ENCODE data around the gene NCKAP1. TPM values are rescaled to one million over a fixed set of nuclear protein-coding genes. Genes with fewer than 3 reads are reported as not detected.

Gene NCKAP1
- total and polyA plus RNA-seq, 2 of the 4 experiments (the other 2 are of a cell fraction), result 91.1 to 160 TPM

- intact Hi-C loops (cut with micrococcal nuclease), result no loop called here
- H3K36me3 ChIP-seq (ENCODE audit: control insufficient read depth, insufficient read depth, low read length), result peaks cover 13% of the 10 kb centered on the region; the same call in 1 of the 2 replicates
These were observed 69.8 kb downstream of the NCKAP1 start for GRCh38 chr2:182968493-182968892.

More at GRCh38 chr2:182968493-182968892, 69.8 kb downstream of the NCKAP1 start:
- Histone ChIP-seq H3K9me3 (ENCODE audit: control insufficient read depth, insufficient read depth, low read length) (no peaks in the 10 kb centered on the region), H3K9me1 (ENCODE audit: insufficient read depth, low read length) (no peaks in the 10 kb centered on the region; the same call in 1 of the 2 replicates), H2AFZ (replicated peaks; ENCODE audit: low read length, poor library complexity) (no peak overlapping the region), H3K79me1 (ENCODE audit: low read depth in 1 of 2, low read length in 2 of 2) (peaks cover 6 to 19% of the 10 kb centered on the region in 2 experiments; a peak in 3 of 4 replicates), H4K5ac (ENCODE audit: low read depth, low read length) (no peak overlapping the region), H2AK5ac (ENCODE audit: low read depth, low read length) (no peak overlapping the region), H3K23ac (ENCODE audit: low read depth, low read length) (no peak overlapping the region), H3K4me2 (ENCODE audit: low read depth, low read length) (no peak overlapping the region), H3K4ac (ENCODE audit: low read depth, low read length) (no peak overlapping the region), H3K18ac (ENCODE audit: low read depth, low read length) (no peak overlapping the region), H2BK120ac (ENCODE audit: low read depth, low read length) (no peak overlapping the region), H3K14ac (replicated peaks; ENCODE audit: low read depth, low read length) (no peak overlapping the region), H4K91ac (ENCODE audit: insufficient read depth, low read depth, low read length) (no peak overlapping the region), H4K8ac (ENCODE audit: low read depth in 2 of 2, low read length in 2 of 2) (no peak overlapping the region), H3K4me3 (ENCODE audit: insufficient read depth, low read depth, low read length) (no peak overlapping the region), H4K20me1 (ENCODE audit: insufficient read depth, low read length) (no peaks in the 10 kb centered on the region), H3K9ac (ENCODE audit: low read depth, low read length) (no peak overlapping the region), H2BK15ac (ENCODE audit: low read depth, low read length) (no peak overlapping the region), H3K56ac (ENCODE audit: extremely low read depth, insufficient read depth, low read length) (no peak overlapping the region), H3K4me1 (ENCODE audit: control insufficient read depth, insufficient read depth, low read length) (no peaks in the 10 kb centered on the region), H3K27me3 (ENCODE audit: control insufficient read depth, insufficient read depth, low read length) (no peaks in the 10 kb centered on the region), H2BK5ac (ENCODE audit: low read depth, low read length, poor library complexity, severe bottlenecking) (no peak overlapping the region), H2BK20ac (ENCODE audit: low read depth, low read length) (no peak overlapping the region), H2AK9ac (replicated peaks; ENCODE audit: low read depth, low read length, poor library complexity) (no peak overlapping the region), H3K27ac (ENCODE audit: insufficient read depth, low read length) (no peak overlapping the region)
- ChIA-PET POLR2A (ENCODE audit: unreplicated experiment) (no interaction called here), CTCF (no interaction called here)
- no TSS peak for BruUV-seq (replicated peaks)
- no peak for DNase-seq
- no peak for ATAC-seq (ENCODE audit: low read depth)
- dilution Hi-C loops (cut with HindIII; ENCODE audit: low sequenced_read_pairs, unreplicated experiment), result no loop called here
- TF ChIP-seq RCOR1 (IDR thresholded peaks at IDR 0.05; ENCODE audit: insufficient replicate concordance, low read length) (no peak), CTCF (conservative IDR thresholded peaks at IDR 0.05; ENCODE audit: low read depth, low read length) (no peak), BHLHE40 (IDR thresholded peaks at IDR 0.05; ENCODE audit: low read depth, low read length) (no peak), FOS (IDR thresholded peaks at IDR 0.05; ENCODE audit: low read depth, low read length) (no peak), RFX5 (IDR thresholded peaks at IDR 0.05; ENCODE audit: low read depth, low read length) (no peak), SMC3 (IDR thresholded peaks at IDR 0.05; ENCODE audit: low read depth, low read length) (no peak), RAD21 (IDR thresholded peaks at IDR 0.05; ENCODE audit: low read length) (no peak), MAFK (IDR thresholded peaks at IDR 0.05; ENCODE audit: low read depth, low read length) (no peak), USF2 (IDR thresholded peaks at IDR 0.05; ENCODE audit: low read depth, low read length) (no peak), MAZ (IDR thresholded peaks at IDR 0.05; ENCODE audit: borderline replicate concordance, low read depth, low read length) (no peak), NFE2L2 (IDR thresholded peaks at IDR 0.05; ENCODE audit: low read depth, low read length) (no peak), POLR2A (IDR thresholded peaks at IDR 0.05; ENCODE audit: low read depth, low read length) (no peak), CHD1 (IDR thresholded peaks at IDR 0.05; ENCODE audit: low read depth, low read length) (no peak), MXI1 (IDR thresholded peaks at IDR 0.05; ENCODE audit: borderline replicate concordance, low read depth, low read length) (no peak)
- in situ Hi-C loops (cut with MboI; ENCODE audit: low sequenced_read_pairs), result no loop called here
